22Rv1 (cell line): ENCODE results near the gene RPTOR.

Source experiments
- H3K27ac ChIP-seq: fragments of 450-650 bp; 2 replicates; pipeline ENCODE4 v1.5.1; 2017
- ZFX ChIP-seq: fragments of 450-650 bp; IDR thresholded peaks from 2 replicates; pipeline ENCODE4 v1.6.1; 2017; ENCODE audit warnings: antibody characterized with exemption, borderline replicate concordance
- TF ChIP-seq, protein P1 (sequence below): fragments of 450-650 bp; IDR thresholded peaks from 2 replicates; pipeline ENCODE4 v1.5.1; 2017; ENCODE audit warnings: mild to moderate bottlenecking

RPTOR gene

DNA sequence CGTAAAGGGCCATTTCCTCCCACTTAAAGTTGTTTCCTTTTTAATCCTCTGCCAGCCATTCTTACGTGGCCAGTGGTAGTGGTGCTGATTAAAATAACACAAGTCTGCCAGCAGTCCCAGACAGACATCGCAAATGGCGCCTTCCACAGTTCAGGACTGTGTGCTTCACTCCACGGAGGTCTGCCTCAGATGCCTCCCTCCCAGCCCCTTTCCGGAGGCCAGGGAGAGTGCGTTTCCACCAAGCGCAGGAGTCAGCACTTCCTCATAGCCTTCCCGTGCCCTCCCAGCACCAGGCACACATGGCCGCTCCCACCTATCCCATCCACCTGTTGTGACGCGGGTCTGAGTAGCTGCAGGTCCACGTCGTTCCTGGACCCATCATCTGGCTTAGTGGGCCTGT is 205.6 kb downstream of the RPTOR start:
- no peak overlapping the region for H3K27ac ChIP-seq
- TF ChIP-seq ZFX, result no peak
- TF ChIP-seq, protein P1, sequence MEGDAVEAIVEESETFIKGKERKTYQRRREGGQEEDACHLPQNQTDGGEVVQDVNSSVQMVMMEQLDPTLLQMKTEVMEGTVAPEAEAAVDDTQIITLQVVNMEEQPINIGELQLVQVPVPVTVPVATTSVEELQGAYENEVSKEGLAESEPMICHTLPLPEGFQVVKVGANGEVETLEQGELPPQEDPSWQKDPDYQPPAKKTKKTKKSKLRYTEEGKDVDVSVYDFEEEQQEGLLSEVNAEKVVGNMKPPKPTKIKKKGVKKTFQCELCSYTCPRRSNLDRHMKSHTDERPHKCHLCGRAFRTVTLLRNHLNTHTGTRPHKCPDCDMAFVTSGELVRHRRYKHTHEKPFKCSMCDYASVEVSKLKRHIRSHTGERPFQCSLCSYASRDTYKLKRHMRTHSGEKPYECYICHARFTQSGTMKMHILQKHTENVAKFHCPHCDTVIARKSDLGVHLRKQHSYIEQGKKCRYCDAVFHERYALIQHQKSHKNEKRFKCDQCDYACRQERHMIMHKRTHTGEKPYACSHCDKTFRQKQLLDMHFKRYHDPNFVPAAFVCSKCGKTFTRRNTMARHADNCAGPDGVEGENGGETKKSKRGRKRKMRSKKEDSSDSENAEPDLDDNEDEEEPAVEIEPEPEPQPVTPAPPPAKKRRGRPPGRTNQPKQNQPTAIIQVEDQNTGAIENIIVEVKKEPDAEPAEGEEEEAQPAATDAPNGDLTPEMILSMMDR, result no peak

DNA sequence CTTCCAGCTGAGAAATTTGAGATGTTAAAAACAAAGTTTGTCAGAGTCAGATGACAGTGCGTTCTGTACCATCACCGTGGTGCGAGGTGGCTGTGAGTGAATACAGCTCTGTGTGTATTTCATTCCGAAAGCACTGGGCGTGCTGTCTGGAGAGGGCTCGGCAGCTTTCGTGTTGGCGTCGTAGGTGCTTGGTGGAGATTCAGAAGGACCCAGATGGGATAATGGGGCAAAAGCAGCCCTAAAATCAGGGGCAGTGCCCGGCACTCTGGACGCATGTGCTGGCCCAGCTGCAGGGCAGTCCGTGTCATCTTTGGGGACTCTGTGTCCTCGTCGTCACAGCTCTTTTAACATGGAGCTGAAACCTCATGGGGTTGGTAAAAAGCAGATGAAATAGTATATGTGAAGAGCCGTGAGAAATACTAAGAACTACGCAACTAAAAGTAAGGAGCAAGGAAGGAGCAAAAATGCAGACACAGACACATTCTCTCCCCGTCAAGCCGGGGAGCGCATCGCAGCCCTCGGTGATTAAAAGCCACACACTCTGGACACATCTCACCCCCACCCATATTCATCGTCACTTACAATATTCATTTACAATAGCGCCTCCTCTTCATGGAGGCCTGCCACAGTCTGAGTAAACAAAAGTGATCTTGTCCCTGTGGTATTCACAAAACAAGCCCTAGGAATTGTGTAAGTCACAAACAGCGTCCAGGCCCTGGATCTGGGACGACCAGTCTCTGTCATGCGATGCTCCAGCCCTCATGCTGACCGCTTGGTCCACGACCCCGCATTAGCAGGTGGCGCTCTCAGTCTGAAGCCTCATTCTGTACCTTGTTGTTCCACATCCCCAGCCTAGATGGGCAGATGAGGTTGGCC is 206.7 kb downstream of the RPTOR start:
- TF ChIP-seq ZFX, result no peak
- TF ChIP-seq, protein P1, result no peak
- no peak overlapping the region for H3K27ac ChIP-seq

DNA sequence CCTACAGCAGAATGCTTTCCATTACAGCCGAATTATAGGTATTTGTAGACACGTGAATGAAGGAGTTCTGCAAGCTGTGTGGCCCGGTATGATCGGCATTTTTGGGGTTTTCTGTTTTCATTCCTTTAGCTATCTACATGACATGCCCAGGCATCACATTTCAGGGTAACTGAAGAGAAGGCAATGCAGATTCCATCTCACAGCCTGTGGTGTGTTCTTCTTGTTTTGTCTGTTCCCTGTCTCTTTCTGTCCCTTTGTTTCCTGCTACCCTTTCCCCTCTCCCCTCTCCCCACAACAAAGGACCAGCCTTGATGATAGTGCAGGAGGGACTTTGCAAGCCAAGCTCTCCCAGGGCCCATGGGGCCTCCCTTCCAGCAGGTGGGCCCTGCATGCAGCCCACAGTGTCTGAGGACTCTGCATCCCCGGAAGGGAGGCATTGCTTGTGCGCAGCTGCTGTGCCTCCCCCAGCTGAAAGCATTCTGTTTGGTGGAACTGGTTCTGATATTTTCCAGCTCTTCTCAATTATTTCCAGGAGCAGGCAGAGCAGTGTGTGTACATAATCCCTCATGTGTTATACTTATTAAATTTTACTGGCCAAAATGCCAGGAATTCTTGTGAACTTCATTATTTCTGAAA is 207.4 kb downstream of the RPTOR start:
- TF ChIP-seq, protein P1, result no peak
- TF ChIP-seq ZFX, result no peak
- H3K27ac ChIP-seq, result no peak overlapping the region

DNA sequence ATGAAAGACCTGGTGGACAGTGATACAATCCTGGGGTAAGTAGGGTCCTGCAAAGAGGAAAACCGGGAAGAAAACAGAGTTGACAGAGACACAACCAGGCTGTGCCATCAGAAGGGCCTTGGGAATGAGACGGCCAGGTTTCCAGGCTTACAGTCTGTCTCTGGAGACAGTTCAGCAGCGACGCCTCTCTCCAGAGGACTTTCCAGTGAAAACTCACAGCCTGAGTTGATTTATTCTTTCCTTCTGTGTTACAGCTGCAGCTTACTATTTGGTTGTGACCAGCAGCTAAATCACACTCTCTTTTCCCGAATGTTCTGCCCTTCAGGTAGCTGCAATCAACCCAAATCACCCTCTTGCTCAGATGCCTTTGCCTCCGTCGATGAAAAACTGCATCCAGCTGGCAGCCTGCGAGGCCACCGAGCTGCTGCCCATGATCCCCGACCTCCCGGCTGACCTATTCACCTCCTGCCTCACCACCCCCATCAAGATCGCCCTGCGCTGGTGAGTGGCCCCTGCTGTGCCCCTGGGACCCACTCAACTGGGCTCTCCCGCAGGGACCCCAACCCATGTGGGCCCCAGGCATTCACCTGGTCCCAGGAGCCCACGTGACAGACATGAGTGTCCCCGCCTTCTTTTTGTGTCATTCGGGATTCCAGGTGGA is 209.2 kb downstream of the RPTOR start:
- no peak for TF ChIP-seq ZFX
- TF ChIP-seq, protein P1, result no peak
- no peak overlapping the region for H3K27ac ChIP-seq

DNA sequence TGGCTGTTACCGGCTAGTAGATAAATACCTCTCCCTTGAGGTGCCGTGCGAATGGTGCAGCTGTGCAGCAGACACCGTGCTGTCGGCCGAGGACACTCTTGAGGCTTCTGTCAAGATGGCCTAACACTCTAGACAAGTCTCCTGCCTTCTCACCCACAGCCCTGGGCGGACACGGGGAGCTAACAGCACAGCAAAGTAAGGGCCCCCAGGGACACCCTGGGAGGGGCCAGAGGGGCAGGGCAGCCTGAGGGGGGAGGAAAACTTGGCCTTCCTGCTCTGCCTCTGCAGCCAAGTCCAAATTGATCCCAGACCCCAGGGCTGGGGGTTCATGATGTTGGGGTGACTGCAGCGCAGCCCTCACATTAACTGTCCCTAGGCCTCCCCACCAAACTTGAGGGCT is 210.2 kb downstream of the RPTOR start:
- no peak overlapping the region for H3K27ac ChIP-seq
- TF ChIP-seq ZFX, result no peak
- TF ChIP-seq, protein P1, result no peak

DNA sequence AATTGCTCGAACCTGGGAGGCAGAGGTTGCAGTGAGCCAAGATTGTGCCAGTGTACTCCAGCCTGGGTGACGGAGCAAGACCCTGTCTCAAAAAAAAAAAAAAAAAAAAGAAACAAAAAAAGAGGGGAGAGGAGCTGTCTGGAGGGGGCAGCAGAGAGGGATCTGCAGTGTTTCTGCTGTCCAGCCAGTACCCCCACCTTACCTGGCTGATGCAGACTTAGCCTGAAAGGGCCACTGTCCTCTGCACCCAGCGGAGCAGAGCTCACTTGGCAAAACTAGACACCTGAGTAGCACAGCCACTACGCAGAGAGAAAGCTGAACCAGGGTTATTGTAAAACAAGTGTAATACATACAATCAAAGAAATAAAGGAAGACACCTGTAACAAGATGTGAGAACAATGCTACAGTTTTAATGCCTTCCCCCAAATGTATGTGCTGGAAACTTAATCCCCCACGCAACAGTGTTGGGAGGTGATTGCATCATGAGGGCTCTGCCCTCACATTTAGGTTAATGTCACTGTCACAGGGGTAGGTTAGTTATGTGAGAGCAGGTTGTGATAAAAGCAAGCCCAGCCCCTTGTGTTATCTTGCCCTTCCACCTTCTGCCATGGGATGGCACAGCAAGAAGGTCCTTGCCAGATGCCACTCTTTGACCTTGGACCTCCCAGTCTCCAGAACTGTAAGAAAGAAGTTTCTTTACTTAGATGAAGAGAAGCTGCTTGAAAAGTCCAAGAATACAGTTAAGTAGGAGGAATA is 211.2 kb downstream of the RPTOR start:
- TF ChIP-seq, protein P1, result no peak
- no peak for TF ChIP-seq ZFX
- no peak overlapping the region for H3K27ac ChIP-seq
